ENCODE results near the gene SH2D2A.
"Not testable (repeated sequence)": the region's sequence is repeated elsewhere in the genome, so short reads cannot be mapped to it uniquely, and the experiment has no call there.

SH2D2A gene

GRCh38 chr1:156767879-156768604 lies 48.6 kb downstream of the SH2D2A start:
- H3K4me3 ChIP-seq (ENCODE audit: low read depth, low read length) = peak overlapping the region; percentile 81
- H3K36me3 ChIP-seq (ENCODE audit: insufficient read depth, low read length) = 0 out of 2 replicates have a peak, but pooled peaks cover 4% of the 10 kb centered on the region
- peaks cover 55% of the 10 kb centered on the region for H3K79me2 ChIP-seq (ENCODE audit: control insufficient read depth, insufficient read depth, low read length, unreplicated experiment)
- peaks cover 21% of the 10 kb centered on the region for H3K4me1 ChIP-seq (ENCODE audit: control insufficient read depth, insufficient read depth, low read length, unreplicated experiment)
- H3K27me3 ChIP-seq (ENCODE audit: insufficient read depth, low read length) = no peaks in the 10 kb centered on the region
- peak overlapping the region; percentile 8 for H2AFZ ChIP-seq (ENCODE audit: low read length, unreplicated experiment)
- peak overlapping the region; percentile 75 for H3K27ac ChIP-seq (ENCODE audit: low read depth, low read length)

GRCh38 chr1:156767101-156767878 lies 49.4 kb downstream of the SH2D2A start, which contains the start of gene PRCC:
PRCC (plus strand) TSS chr1:156767535; CDS start chr1:156767772, 237 bp downstream.
- Histone ChIP-seq H3K4me3 (ENCODE audit: low read depth, low read length) (peak within 1 kb of the TSS; percentile 81), H3K79me2 (ENCODE audit: control insufficient read depth, insufficient read depth, low read length, unreplicated experiment) (peaks cover 48% of the 10 kb centered on the region), H3K27ac (ENCODE audit: low read depth, low read length) (peak within 1 kb of the TSS; percentile 75), H2AFZ (ENCODE audit: low read length, unreplicated experiment) (peak within 1 kb of the TSS; percentile 94), H3K27me3 (ENCODE audit: insufficient read depth, low read length) (no peaks in the 10 kb centered on the region), H3K36me3 (ENCODE audit: insufficient read depth, low read length) (0 out of 2 replicates have a peak, but pooled peaks cover 4% of the 10 kb centered on the region), H3K4me1 (ENCODE audit: control insufficient read depth, insufficient read depth, low read length, unreplicated experiment) (peaks cover 14% of the 10 kb centered on the region)

DNA sequence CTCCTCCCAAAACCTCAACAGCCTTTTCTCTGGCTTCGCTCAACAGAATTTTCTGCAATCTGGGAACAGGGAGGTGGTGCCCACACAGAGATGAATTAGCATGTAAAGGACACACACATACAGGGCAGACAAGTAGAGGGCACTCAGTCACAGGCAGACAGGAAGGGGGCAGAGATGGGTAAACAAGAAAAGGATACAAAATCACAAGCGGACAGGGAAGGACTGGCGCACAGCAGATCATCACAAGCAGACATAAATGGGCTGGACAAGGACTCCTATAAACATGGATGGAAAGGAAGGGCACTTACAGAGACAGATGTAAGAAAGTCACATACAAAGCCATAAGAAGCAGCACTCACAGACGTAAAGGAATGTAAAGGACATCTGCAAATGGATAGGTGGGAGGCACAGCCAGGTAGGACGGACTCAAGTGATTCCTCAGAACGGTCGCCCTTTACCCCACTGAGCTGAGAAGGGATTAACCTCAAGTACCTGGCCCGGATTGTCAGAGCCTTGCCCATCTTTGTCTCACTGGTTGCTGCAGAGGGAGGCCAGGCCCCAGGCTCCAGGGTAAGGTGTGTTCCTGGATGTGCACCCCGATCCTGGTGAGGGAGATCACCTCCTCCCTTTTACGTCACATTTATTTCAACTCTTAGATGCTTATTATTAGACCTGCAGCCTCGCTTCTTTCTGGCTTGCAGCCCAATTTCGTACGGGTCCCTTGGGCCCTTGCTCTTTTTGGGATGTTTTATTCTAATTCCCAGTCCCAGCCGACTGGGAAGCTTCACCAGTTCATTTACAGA lies 50.1 kb downstream of the SH2D2A start:
- H3K36me3 ChIP-seq (ENCODE audit: insufficient read depth, low read length) = 0 out of 2 replicates have a peak, but pooled peaks cover 4% of the 10 kb centered on the region
- peak overlapping the region; percentile 81 for H3K4me3 ChIP-seq (ENCODE audit: low read depth, low read length)
- no peaks in the 10 kb centered on the region for H3K27me3 ChIP-seq (ENCODE audit: insufficient read depth, low read length)
- peak overlapping the region; percentile 75 for H3K27ac ChIP-seq (ENCODE audit: low read depth, low read length)
- peaks cover 14% of the 10 kb centered on the region for H3K4me1 ChIP-seq (ENCODE audit: control insufficient read depth, insufficient read depth, low read length, unreplicated experiment)
- H2AFZ ChIP-seq (ENCODE audit: low read length, unreplicated experiment) = peak overlapping the region; percentile 94
- H3K79me2 ChIP-seq (ENCODE audit: control insufficient read depth, insufficient read depth, low read length, unreplicated experiment) = peaks cover 43% of the 10 kb centered on the region

GRCh38 chr1:156765666-156766065 lies 51.0 kb downstream of the SH2D2A start:
- H3K4me1 ChIP-seq (ENCODE audit: control insufficient read depth, insufficient read depth, low read length, unreplicated experiment) = peaks cover 9% of the 10 kb centered on the region
- H3K4me3 ChIP-seq (ENCODE audit: low read depth, low read length) = peak overlapping the region; percentile 81
- H3K36me3 ChIP-seq (ENCODE audit: insufficient read depth, low read length) = 0 out of 2 replicates have a peak, but pooled peaks cover 2% of the 10 kb centered on the region
- no peak overlapping the region for H2AFZ ChIP-seq (ENCODE audit: low read length, unreplicated experiment)
- no peaks in the 10 kb centered on the region for H3K27me3 ChIP-seq (ENCODE audit: insufficient read depth, low read length)
- peaks cover 35% of the 10 kb centered on the region for H3K79me2 ChIP-seq (ENCODE audit: control insufficient read depth, insufficient read depth, low read length, unreplicated experiment)
- H3K27ac ChIP-seq (ENCODE audit: low read depth, low read length) = no peak overlapping the region

- not testable (repeated sequence) for H3K36me3 ChIP-seq (ENCODE audit: insufficient read depth, low read length); H3K27ac ChIP-seq (ENCODE audit: low read depth, low read length); H3K4me3 ChIP-seq (ENCODE audit: low read depth, low read length); H2AFZ ChIP-seq (ENCODE audit: low read length, unreplicated experiment); H3K27me3 ChIP-seq (ENCODE audit: insufficient read depth, low read length); H3K4me1 ChIP-seq (ENCODE audit: control insufficient read depth, insufficient read depth, low read length, unreplicated experiment)
- peaks cover 29% of the 10 kb centered on the region for H3K79me2 ChIP-seq (ENCODE audit: control insufficient read depth, insufficient read depth, low read length, unreplicated experiment)
Measured at GRCh38 chr1:156765136-156765535, 51.5 kb downstream of the SH2D2A start.

DNA sequence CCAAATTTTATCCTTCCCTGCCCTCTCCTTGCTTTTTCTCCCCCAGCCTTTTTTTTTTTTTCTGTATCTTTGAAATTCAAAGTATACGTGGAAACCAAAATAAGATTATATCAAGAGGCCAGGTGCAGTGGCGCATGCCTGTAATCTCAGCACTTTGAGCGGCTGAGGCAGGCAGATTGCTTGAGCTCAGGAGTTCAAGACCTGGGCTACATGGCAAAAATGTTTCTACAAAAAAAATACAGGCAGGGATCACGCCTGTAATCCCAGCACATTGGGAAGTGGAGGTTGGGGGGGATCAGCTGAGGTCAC lies 55.9 kb downstream of the SH2D2A start:
- Histone ChIP-seq H3K79me2 (ENCODE audit: control insufficient read depth, insufficient read depth, low read length, unreplicated experiment) (no peaks in the 10 kb centered on the region), H3K4me1 (ENCODE audit: control insufficient read depth, insufficient read depth, low read length, unreplicated experiment) (no peaks in the 10 kb centered on the region), H3K27me3 (ENCODE audit: insufficient read depth, low read length) (no peaks in the 10 kb centered on the region), H2AFZ (ENCODE audit: low read length, unreplicated experiment) (no peak overlapping the region), H3K27ac (ENCODE audit: low read depth, low read length) (no peak overlapping the region), H3K4me3 (ENCODE audit: low read depth, low read length) (no peak overlapping the region), H3K36me3 (ENCODE audit: insufficient read depth, low read length) (no peaks in the 10 kb centered on the region)

- no peaks in the 10 kb centered on the region for H3K79me2 ChIP-seq (ENCODE audit: control insufficient read depth, insufficient read depth, low read length, unreplicated experiment)
- H3K27ac ChIP-seq (ENCODE audit: low read depth, low read length) = no peak overlapping the region
- H3K27me3 ChIP-seq (ENCODE audit: insufficient read depth, low read length) = no peaks in the 10 kb centered on the region
- no peak overlapping the region for H2AFZ ChIP-seq (ENCODE audit: low read length, unreplicated experiment)
- H3K4me1 ChIP-seq (ENCODE audit: control insufficient read depth, insufficient read depth, low read length, unreplicated experiment) = no peaks in the 10 kb centered on the region
- H3K4me3 ChIP-seq (ENCODE audit: low read depth, low read length) = no peak overlapping the region
- H3K36me3 ChIP-seq (ENCODE audit: insufficient read depth, low read length) = no peaks in the 10 kb centered on the region
Measured at GRCh38 chr1:156760092-156760795, 56.4 kb downstream of the SH2D2A start.

- not testable (repeated sequence) for H3K4me1 ChIP-seq (ENCODE audit: control insufficient read depth, insufficient read depth, low read length, unreplicated experiment); H3K36me3 ChIP-seq (ENCODE audit: insufficient read depth, low read length); H2AFZ ChIP-seq (ENCODE audit: low read length, unreplicated experiment); H3K79me2 ChIP-seq (ENCODE audit: control insufficient read depth, insufficient read depth, low read length, unreplicated experiment); H3K27ac ChIP-seq (ENCODE audit: low read depth, low read length); H3K4me3 ChIP-seq (ENCODE audit: low read depth, low read length); H3K27me3 ChIP-seq (ENCODE audit: insufficient read depth, low read length)
Measured at GRCh38 chr1:156757572-156758253, 58.9 kb downstream of the SH2D2A start.

DNA sequence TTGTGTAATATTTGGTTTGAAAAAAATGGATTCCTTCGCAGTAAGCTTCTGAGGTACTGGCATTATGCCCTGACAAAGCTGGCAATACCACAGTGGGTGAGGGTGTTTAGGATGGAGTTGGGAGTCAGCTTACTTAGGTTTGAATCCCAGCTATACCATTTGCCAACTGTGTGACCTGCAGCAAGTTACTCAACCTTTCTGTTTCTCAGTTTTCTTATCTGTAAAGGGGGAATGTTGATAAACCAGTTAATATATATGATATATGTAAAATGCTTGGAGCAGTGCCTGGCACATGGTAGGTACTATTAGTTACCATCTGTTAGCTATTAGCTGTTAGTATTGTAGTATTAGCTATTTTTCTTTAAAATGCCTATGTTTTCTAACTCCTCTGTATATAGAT lies 60.3 kb downstream of the SH2D2A start:
- Histone ChIP-seq H2AFZ (ENCODE audit: low read length, unreplicated experiment) (no peak overlapping the region), H3K4me3 (ENCODE audit: low read depth, low read length) (no peak overlapping the region), H3K36me3 (ENCODE audit: insufficient read depth, low read length) (no peaks in the 10 kb centered on the region), H3K79me2 (ENCODE audit: control insufficient read depth, insufficient read depth, low read length, unreplicated experiment) (peaks cover 15% of the 10 kb centered on the region), H3K27me3 (ENCODE audit: insufficient read depth, low read length) (no peaks in the 10 kb centered on the region), H3K4me1 (ENCODE audit: control insufficient read depth, insufficient read depth, low read length, unreplicated experiment) (peaks cover 7% of the 10 kb centered on the region), H3K27ac (ENCODE audit: low read depth, low read length) (no peak overlapping the region)
